GM21737 (cell line): ENCODE results near the gene IFNL4.
"Not testable (repeated sequence)": the region's sequence is repeated elsewhere in the genome, so short reads cannot be mapped to it uniquely, and the experiment has no call there.

Experiments
- ATAC-seq: cut with Tn5 transposase; IDR thresholded peaks from one replicate; pipeline ENCODE4 v1.9.1; 2021; ENCODE audit warnings: mild to moderate bottlenecking, moderate library complexity; ENCODE audit not compliant: unreplicated experiment

Gene IFNL4

GRCh38 chr19:39230096-39230764 is 18.4 kb downstream of the IFNL4 start:
- no peak for ATAC-seq

GRCh38 chr19:39224910-39225309 is 23.7 kb downstream of the IFNL4 start:
- ATAC-seq: no peak

GRCh38 chr19:39223703-39224279 is 24.9 kb downstream of the IFNL4 start:
- ATAC-seq: no peak

- not testable (repeated sequence) for ATAC-seq
Measured at GRCh38 chr19:39219108-39219507, 29.5 kb downstream of the IFNL4 start.

- no peak for ATAC-seq
Measured at GRCh38 chr19:39218230-39219007, 30.2 kb downstream of the IFNL4 start.

GRCh38 chr19:39217094-39217493 is 31.6 kb downstream of the IFNL4 start:
- ATAC-seq: no peak

- ATAC-seq: not testable (repeated sequence)
Measured at GRCh38 chr19:39215323-39215722, 33.3 kb downstream of the IFNL4 start.

GRCh38 chr19:39212375-39212742 is 36.3 kb downstream of the IFNL4 start:
- ATAC-seq: no peak

GRCh38 chr19:39211731-39212374 is 36.8 kb downstream of the IFNL4 start:
- ATAC-seq: no peak

- ATAC-seq: no peak
Measured at GRCh38 chr19:39209196-39209595, 39.5 kb downstream of the IFNL4 start.

- no peak for ATAC-seq
Measured at GRCh38 chr19:39208175-39208795, 40.4 kb downstream of the IFNL4 start.

GRCh38 chr19:39207293-39207836 is 41.3 kb downstream of the IFNL4 start:
- ATAC-seq: no peak

GRCh38 chr19:39206122-39206521 is 42.5 kb downstream of the IFNL4 start:
- no peak for ATAC-seq

- no peak for ATAC-seq
Measured at GRCh38 chr19:39205449-39205764, 43.2 kb downstream of the IFNL4 start.

GRCh38 chr19:39203372-39204341 is 45.0 kb downstream of the IFNL4 start, which contains the start of gene SYCN:
SYCN (minus strand) TSS chr19:39204263; CDS start chr19:39204254, 9 bp downstream.
- ATAC-seq: no peak

GRCh38 chr19:39202998-39203355 is 45.7 kb downstream of the IFNL4 start:
- no peak for ATAC-seq

- ATAC-seq: no peak
Measured at GRCh38 chr19:39200803-39201115, 47.9 kb downstream of the IFNL4 start.

- ATAC-seq: no peak
Measured at GRCh38 chr19:39200066-39200802, 48.4 kb downstream of the IFNL4 start.

GRCh38 chr19:39199025-39199424 is 49.6 kb downstream of the IFNL4 start:
- ATAC-seq: no peak
